A673 (cell line): ENCODE data around the gene ENOX1. TPM values are rescaled to one million over a fixed set of nuclear protein-coding genes. Genes with fewer than 3 reads are reported as not detected.

Experiments
- BruUV-seq: library from RNA; stranded (reverse); fragments of 400-500 nt; replicated peaks from 2 replicates; lab custom pipeline; 2021; lab: Mats Ljungman, UMichigan
- CTCF ChIA-PET: fragments of 300-600 bp; sonication (Branson Sonifier 250); formaldehyde crosslinking; loops from one replicate; lab custom pipeline; 2022; ENCODE audit warnings: antibody characterized with exemption; lab: Charles Lee
- POLR2A ChIA-PET: fragments of 300-600 bp; sonication (Branson Sonifier 250); formaldehyde crosslinking; loops from one replicate; lab custom pipeline; 2022; ENCODE audit warnings: antibody characterized with exemption; ENCODE audit not compliant: low non-redundant PET; lab: Charles Lee
- DNase-seq: peaks from one replicate; pipeline ENCODE4 v3.0.0-alpha.2; 2015; ENCODE audit warnings: low spot score
- H3K27ac ChIP-seq: fragments of 200-600 bp; sonication (generic); 2 replicates; pipeline ENCODE4 v1.5.1; 2016; ENCODE audit warnings: mixed run types, low read depth, mild to moderate bottlenecking, mixed read lengths, antibody characterized with exemption, low read length; ENCODE audit not compliant: poor library complexity, severe bottlenecking
- H3K27me3 ChIP-seq: fragments of 200-600 bp; sonication (generic); replicated peaks from 2 replicates; pipeline ENCODE4 v1.6.1; 2017; ENCODE audit warnings: mixed run types, low read depth, mild to moderate bottlenecking, mixed read lengths, antibody characterized with exemption, low read length; ENCODE audit not compliant: insufficient read depth, poor library complexity
- H3K36me3 ChIP-seq: fragments of 200-600 bp; sonication (generic); 2 replicates; pipeline ENCODE4 v1.6.1; 2016; ENCODE audit warnings: mixed run types, mild to moderate bottlenecking, mixed read lengths, antibody characterized with exemption, low read length; ENCODE audit not compliant: insufficient read depth, poor library complexity, severe bottlenecking
- H3K4me1 ChIP-seq: fragments of 200-600 bp; sonication (generic); 2 replicates; pipeline ENCODE4 v1.6.1; 2017; ENCODE audit warnings: mixed run types, mild to moderate bottlenecking, mixed read lengths, antibody characterized with exemption, low read length; ENCODE audit not compliant: insufficient read depth, poor library complexity, severe bottlenecking
- H3K4me3 ChIP-seq: fragments of 200-600 bp; sonication (generic); 2 replicates; pipeline ENCODE4 v1.5.1; 2016; ENCODE audit warnings: low read depth, mixed run types, mild to moderate bottlenecking, mixed read lengths, low read length; ENCODE audit not compliant: poor library complexity, severe bottlenecking
- H3K9me3 ChIP-seq: fragments of 200-600 bp; sonication (generic); 2 replicates; pipeline ENCODE4 v1.6.1; 2016; ENCODE audit warnings: mixed run types, low read depth, mild to moderate bottlenecking, mixed read lengths, antibody characterized with exemption, low read length; ENCODE audit not compliant: poor library complexity, severe bottlenecking
- EZH2 ChIP-seq: fragments of 200-600 bp; sonication (generic); IDR thresholded peaks from 2 replicates; pipeline ENCODE4 v1.6.1; 2017; ENCODE audit warnings: borderline replicate concordance, low read depth, mild to moderate bottlenecking, mixed read lengths, antibody characterized with exemption, low read length; ENCODE audit not compliant: poor library complexity, severe bottlenecking
- intact Hi-C: fragments of 100-400 bp; cut with micrococcal nuclease; formaldehyde crosslinking; loops from one replicate; pipeline ENCODE4 v1.10.0; 2022; ENCODE audit not compliant: unreplicated experiment
- total RNA-seq: library from RNA; stranded (reverse); gene quantifications from 2 replicates; pipeline ENCODE4 v1.2.3, GENCODE V29; 2021
- TF ChIP-seq, protein P1 (sequence below): fragments of 300-800, 200-600 bp; sonication (generic); conservative IDR thresholded peaks from 2 replicates; pipeline ENCODE4 v1.5.1; 2017; ENCODE audit warnings: low read depth, mild to moderate bottlenecking, antibody characterized with exemption, low read length, moderate library complexity, mixed read lengths

Gene ENOX1
- total RNA-seq, 1 experiment from 2014 or later: 4.4 TPM

DNA sequence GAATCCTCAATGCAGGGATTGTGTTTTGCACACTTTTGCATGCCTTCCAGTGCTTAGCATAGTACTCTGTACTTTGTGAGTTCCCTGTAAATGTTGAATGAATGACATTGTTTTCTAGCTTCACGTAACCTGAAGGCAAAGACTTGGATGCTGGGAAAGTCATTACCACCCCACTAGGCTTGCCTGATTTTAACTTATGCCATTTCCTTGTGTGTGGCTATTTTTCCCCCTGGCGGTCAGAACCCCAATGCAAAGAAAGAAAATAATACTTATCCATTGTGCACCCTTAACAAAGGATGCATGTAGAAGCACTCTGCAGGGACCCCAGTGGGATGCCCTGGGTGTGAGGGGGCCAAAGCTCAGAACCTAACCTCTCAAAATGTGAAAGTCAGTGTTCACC is 1.2 kb upstream of the ENOX1 start:
- CTCF ChIA-PET: no interaction called here
- intact Hi-C loops: loop anchor here (5.0 kb wide), 1 partner anchor 486 kb away; no protein-coding TSS in a partner anchor
- Histone ChIP-seq H3K27me3 (no peaks in the 10 kb centered on the region), H3K27ac (no peak overlapping the region), H3K4me1 (peaks cover 4% of the 10 kb centered on the region), H3K4me3 (peak overlapping the region; percentile 68), H3K36me3 (no peaks in the 10 kb centered on the region), H3K9me3 (no peaks in the 10 kb centered on the region)
- peak; percentile 46 for DNase-seq
- POLR2A ChIA-PET: interaction anchor here (0.7 kb wide), 1 partner anchor 1107 kb away, joined by 3 read pairs; no protein-coding TSS in a partner anchor
- BruUV-seq: no TSS peak
- no peak for TF ChIP-seq EZH2
- TF ChIP-seq, protein P1, sequence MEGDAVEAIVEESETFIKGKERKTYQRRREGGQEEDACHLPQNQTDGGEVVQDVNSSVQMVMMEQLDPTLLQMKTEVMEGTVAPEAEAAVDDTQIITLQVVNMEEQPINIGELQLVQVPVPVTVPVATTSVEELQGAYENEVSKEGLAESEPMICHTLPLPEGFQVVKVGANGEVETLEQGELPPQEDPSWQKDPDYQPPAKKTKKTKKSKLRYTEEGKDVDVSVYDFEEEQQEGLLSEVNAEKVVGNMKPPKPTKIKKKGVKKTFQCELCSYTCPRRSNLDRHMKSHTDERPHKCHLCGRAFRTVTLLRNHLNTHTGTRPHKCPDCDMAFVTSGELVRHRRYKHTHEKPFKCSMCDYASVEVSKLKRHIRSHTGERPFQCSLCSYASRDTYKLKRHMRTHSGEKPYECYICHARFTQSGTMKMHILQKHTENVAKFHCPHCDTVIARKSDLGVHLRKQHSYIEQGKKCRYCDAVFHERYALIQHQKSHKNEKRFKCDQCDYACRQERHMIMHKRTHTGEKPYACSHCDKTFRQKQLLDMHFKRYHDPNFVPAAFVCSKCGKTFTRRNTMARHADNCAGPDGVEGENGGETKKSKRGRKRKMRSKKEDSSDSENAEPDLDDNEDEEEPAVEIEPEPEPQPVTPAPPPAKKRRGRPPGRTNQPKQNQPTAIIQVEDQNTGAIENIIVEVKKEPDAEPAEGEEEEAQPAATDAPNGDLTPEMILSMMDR: 0 out of 2 replicates have a peak, but pooled peaks have one; percentile 19

DNA sequence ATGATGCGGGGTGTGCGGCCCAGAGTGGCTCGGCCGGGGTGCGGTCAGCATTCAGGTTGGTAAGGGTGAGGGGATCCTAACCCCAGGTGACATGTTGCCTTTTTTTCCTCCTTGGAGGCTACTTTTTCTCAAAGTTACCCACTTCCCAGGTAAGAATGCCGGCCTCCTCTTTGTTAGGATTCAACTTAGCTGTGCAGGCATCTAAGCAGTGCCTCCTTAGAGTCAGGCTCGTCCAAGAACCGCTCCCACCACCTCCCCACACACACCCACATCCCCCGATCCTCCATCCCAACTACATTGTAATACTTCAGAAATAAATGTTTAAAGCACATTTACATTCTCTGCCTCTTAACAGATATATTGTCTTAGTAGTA is 733 bp upstream of the ENOX1 start:
- Histone ChIP-seq H3K9me3 (no peaks in the 10 kb centered on the region), H3K27ac (no peak overlapping the region), H3K4me3 (peak overlapping the region; percentile 68), H3K4me1 (peaks cover 4% of the 10 kb centered on the region), H3K36me3 (no peaks in the 10 kb centered on the region), H3K27me3 (no peaks in the 10 kb centered on the region)
- intact Hi-C loops: loop anchor here (5.0 kb wide), 1 partner anchor 485 kb away; no protein-coding TSS in a partner anchor
- ChIA-PET CTCF (interaction anchor here (0.7 kb wide), 1 partner anchor 702 kb away, joined by 6 read pairs; no protein-coding TSS in a partner anchor), POLR2A (interaction anchor here (0.7 kb wide), 1 partner anchor 1107 kb away, joined by 3 read pairs; no protein-coding TSS in a partner anchor)
- TF ChIP-seq, protein P1: no peak
- no peak for TF ChIP-seq EZH2
- DNase-seq: no peak
- BruUV-seq: no TSS peak

DNA sequence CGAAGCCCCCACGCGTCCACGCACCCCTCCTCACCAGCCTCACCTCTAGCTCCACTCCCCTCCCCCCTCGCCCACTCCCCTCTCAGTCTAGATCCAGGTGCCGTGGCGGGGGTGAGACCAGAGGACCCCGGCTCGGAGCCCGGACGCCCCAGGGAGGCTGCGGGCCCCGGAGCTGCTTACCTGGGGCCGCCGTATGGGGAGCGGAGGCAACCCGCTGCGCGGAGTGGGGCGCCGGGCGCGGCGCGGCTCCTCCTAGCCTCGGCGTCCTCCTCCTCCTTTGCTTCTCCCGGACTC is 353 bp downstream of the ENOX1 start:
- no peaks in the 10 kb centered on the region for H3K9me3 ChIP-seq

More for the DNA sequence above, 353 bp downstream of the ENOX1 start:
- no peak for DNase-seq
- H3K4me1 ChIP-seq: peaks cover 4% of the 10 kb centered on the region
- TF ChIP-seq, protein P1: no peak
- no peak for TF ChIP-seq EZH2
- H3K4me3 ChIP-seq: peak overlapping the region; percentile 68
- CTCF ChIA-PET: interaction anchor here (1.0 kb wide), 1 partner anchor 485 kb away, joined by 3 read pairs; no protein-coding TSS in a partner anchor
- BruUV-seq: no TSS peak
- no peaks in the 10 kb centered on the region for H3K36me3 ChIP-seq
- POLR2A ChIA-PET: no interaction called here
- H3K27ac ChIP-seq: no peak overlapping the region
- intact Hi-C loops: loop anchor here (5.0 kb wide), 1 partner anchor 484 kb away; no protein-coding TSS in a partner anchor
- no peaks in the 10 kb centered on the region for H3K27me3 ChIP-seq
